Breast epithelium (tissue), 4 donors: ENCODE measurements around the gene METTL1. TPM values are rescaled to one million over a fixed set of nuclear protein-coding genes. Genes with fewer than 3 reads are reported as not detected.
A peak's percentile ranks its signal among the peaks of the same experiment; 100 is the strongest.

Experiments used
- DNase-seq, 2 donors: peaks; one replicate each; pipeline ENCODE4 v3.0.0-alpha.2; 2019; ENCODE audit warnings: low spot score in 2 of 2
- H3K27ac ChIP-seq, 2 donors: fragments of 200-600 bp; sonication (generic) in 1 of 2; one replicate each; pipeline ENCODE4 v1.5.1; 2016 to 2019; ENCODE audit warnings: mild to moderate bottlenecking in 1 of 2
- H3K27me3 ChIP-seq, 2 donors: fragments of 200-600 bp; sonication (generic) in 1 of 2; one replicate each; pipeline versions ENCODE4 v1.5.1 to v1.6.0; 2017 to 2019; ENCODE audit warnings: control low read depth in 1 of 2, mild to moderate bottlenecking in 1 of 2
- H3K36me3 ChIP-seq: fragments of 200-600 bp; one replicate; pipeline ENCODE4 v1.5.1; 2019
- H3K4me1 ChIP-seq, 2 donors: fragments of 200-600 bp; sonication (generic); one replicate each; pipeline ENCODE4 v1.5.1; 2016 to 2019; ENCODE audit warnings: control low read depth in 1 of 2
- H3K4me3 ChIP-seq, 3 donors: fragments of 200-600 bp; sonication (generic); 1 replicate in 2 of 3; 2 replicates in 1 of 3; pipeline ENCODE4 v1.5.1; 2016 to 2019; ENCODE audit warnings: mild to moderate bottlenecking in 3 of 3, moderate library complexity in 2 of 3
- H3K9me3 ChIP-seq, 2 donors: fragments of 200-600 bp; sonication (generic) in 1 of 2; one replicate each; pipeline ENCODE4 v1.5.1; 2016 to 2019; ENCODE audit warnings: control low read depth in 1 of 2
- POLR2A ChIP-seq: fragments of 450-650 bp; IDR thresholded peaks from one replicate; pipeline ENCODE4 v1.6.1; 2016; ENCODE audit warnings: antibody characterized with exemption, mild to moderate bottlenecking, moderate library complexity
- POLR2AphosphoS5 ChIP-seq, 3 donors: sonication (generic); formaldehyde crosslinking; IDR thresholded peaks; one replicate each; pipeline ENCODE4 v1.6.1; 2017; ENCODE audit warnings: antibody characterized with exemption in 3 of 3
- intact Hi-C: fragments of 100-400 bp; cut with DNase I; formaldehyde crosslinking; loops from one replicate; pipeline ENCODE4 v1.15.1; 2023; ENCODE audit warnings: low total_unique reads
- total RNA-seq, 3 donors: library from RNA; depleted of rRNA; stranded (reverse); fragments of >200 nt; gene quantifications; one replicate each; pipeline ENCODE4 v1.1.0, GENCODE V29; 2016
- TF ChIP-seq, protein P1 (sequence below), 3 donors: fragments of 450-650 bp; IDR thresholded peaks; one replicate each; pipeline ENCODE4 v1.5.1; 2016 to 2017; ENCODE audit warnings: antibody characterized with exemption in 3 of 3, mild to moderate bottlenecking in 3 of 3, moderate library complexity in 3 of 3

METTL1 gene
- total RNA-seq, 3 donors from 2014 or later = 4.8 to 12.6 (median 8.2) TPM

DNA sequence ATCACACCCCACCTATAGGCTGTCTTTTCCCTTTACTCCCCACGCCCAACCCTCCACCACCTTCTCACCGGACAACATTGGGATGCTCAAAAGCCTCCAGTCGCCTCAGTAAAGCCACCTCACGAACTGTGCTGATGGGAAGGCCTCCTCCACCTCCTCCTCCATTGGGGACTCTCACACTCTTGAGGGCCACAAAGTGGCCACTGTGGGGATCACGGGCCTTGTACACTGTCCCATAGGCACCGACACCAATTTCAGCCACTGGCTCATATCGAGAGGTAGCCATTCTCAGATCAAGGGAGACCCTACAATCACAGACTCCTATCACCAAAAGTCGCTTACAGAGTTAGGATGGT is 20.5 kb downstream of the METTL1 start:
- Histone ChIP-seq H3K36me3 (no peaks in the 10 kb centered on the region), H3K4me1 (peaks cover 0 to 18% of the 10 kb centered on the region in 2 donors), H3K4me3 (peak overlapping the region; percentile 68 to 85 (median 68)), H3K9me3 (no peaks in the 10 kb centered on the region), H3K27ac (peak overlapping the region; percentile 89 to 94), H3K27me3 (no peaks in the 10 kb centered on the region)
- intact Hi-C loops = no loop called here
- DNase-seq = no peak
- TF ChIP-seq POLR2A (no peak), POLR2AphosphoS5 (IDR thresholded peaks at IDR 0.05) (no peak)
- TF ChIP-seq, protein P1, sequence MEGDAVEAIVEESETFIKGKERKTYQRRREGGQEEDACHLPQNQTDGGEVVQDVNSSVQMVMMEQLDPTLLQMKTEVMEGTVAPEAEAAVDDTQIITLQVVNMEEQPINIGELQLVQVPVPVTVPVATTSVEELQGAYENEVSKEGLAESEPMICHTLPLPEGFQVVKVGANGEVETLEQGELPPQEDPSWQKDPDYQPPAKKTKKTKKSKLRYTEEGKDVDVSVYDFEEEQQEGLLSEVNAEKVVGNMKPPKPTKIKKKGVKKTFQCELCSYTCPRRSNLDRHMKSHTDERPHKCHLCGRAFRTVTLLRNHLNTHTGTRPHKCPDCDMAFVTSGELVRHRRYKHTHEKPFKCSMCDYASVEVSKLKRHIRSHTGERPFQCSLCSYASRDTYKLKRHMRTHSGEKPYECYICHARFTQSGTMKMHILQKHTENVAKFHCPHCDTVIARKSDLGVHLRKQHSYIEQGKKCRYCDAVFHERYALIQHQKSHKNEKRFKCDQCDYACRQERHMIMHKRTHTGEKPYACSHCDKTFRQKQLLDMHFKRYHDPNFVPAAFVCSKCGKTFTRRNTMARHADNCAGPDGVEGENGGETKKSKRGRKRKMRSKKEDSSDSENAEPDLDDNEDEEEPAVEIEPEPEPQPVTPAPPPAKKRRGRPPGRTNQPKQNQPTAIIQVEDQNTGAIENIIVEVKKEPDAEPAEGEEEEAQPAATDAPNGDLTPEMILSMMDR (IDR thresholded peaks at IDR 0.05) = no peak

DNA sequence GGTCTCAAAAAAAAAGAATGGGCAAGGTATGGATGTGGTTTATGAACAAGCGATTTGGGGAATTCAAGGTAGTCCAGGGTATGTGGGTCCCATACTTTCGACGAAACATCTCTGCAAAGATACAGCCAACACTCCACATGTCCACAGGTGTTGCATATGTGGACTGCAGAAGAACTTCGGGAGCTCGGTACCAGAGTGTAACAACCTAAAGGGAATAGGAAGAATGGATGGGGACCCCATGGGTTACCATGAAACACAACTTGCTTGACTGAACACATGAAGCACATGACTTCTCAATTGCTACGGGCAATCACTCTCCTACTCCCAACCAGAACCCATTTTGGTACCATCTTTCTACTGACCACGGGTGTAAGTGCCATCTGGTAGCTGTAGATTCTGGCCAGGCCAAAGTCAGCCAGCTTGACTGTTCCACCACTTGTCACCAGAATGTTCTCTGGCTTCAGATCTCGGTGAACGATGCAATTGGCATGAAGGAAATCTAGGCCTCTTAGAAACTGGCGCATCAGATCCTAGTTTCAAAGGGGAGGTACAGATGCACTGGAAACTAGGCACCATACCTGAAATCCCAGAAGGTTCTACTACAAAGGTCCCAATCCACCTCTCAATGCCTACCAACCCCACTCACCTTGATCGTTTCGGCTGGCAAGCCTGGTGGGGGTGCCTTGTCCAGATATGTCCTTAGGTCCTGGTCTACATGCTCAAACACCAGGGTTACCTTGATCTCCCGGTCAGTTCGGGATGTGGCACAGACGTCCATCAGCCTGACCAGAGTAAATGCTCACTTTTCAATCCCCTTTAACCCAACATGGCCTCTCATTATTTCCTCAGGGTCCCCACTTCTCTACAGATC is 21.1 kb downstream of the METTL1 start:
- Histone ChIP-seq H3K9me3 (no peaks in the 10 kb centered on the region), H3K4me1 (peaks cover 0 to 14% of the 10 kb centered on the region in 2 donors), H3K36me3 (no peaks in the 10 kb centered on the region), H3K4me3 (peak overlapping the region; percentile 68 to 85 (median 68)), H3K27me3 (no peaks in the 10 kb centered on the region), H3K27ac (peak overlapping the region; percentile 89 to 94)
- TF ChIP-seq, protein P1 (IDR thresholded peaks at IDR 0.05) = no peak
- TF ChIP-seq POLR2A = no peak
- no peak for TF ChIP-seq POLR2AphosphoS5 (IDR thresholded peaks at IDR 0.05)
- no peak for DNase-seq
- intact Hi-C loops = no loop called here

DNA sequence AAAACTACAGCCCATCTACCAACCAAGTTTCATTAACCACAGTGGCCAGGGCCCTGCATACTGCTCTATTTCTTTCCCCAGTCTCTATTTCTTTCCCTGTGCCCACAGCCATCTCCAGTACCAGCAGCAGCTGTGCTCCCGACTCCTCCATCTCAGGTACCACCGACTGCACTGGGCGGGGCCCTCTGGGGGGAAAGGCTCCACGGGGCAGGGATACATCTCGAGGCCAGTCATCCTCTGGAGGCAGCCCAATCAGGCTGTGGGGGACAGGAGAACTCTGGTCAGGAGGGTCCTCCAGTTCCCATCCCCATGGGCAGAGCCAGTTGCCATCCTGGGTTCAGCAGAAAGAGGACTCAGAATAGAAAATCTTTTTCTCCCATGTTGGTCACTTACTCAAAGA is 22.8 kb downstream of the METTL1 start:
- Histone ChIP-seq H3K9me3 (no peaks in the 10 kb centered on the region), H3K27ac (no peak overlapping the region), H3K4me3 (no peak overlapping the region), H3K27me3 (no peaks in the 10 kb centered on the region), H3K36me3 (no peaks in the 10 kb centered on the region), H3K4me1 (peaks cover 0 to 17% of the 10 kb centered on the region in 2 donors)
- DNase-seq = no peak
- intact Hi-C loops = no loop called here
- TF ChIP-seq, protein P1 (IDR thresholded peaks at IDR 0.05) = no peak
- no peak for TF ChIP-seq POLR2AphosphoS5 (IDR thresholded peaks at IDR 0.05)
- no peak for TF ChIP-seq POLR2A

- H3K27me3 ChIP-seq = no peaks in the 10 kb centered on the region
- TF ChIP-seq, protein P1 (IDR thresholded peaks at IDR 0.05) = no peak
- TF ChIP-seq POLR2A = no peak
- no peak for TF ChIP-seq POLR2AphosphoS5 (IDR thresholded peaks at IDR 0.05)
- intact Hi-C loops = no loop called here
- H3K36me3 ChIP-seq = no peaks in the 10 kb centered on the region
- no peak for DNase-seq
- H3K4me1 ChIP-seq = peaks cover 0 to 10% of the 10 kb centered on the region in 2 donors
- H3K27ac ChIP-seq = peak overlapping the region; percentile 9 to 99
- H3K4me3 ChIP-seq = peak overlapping the region in 1 of 3 donors; percentile 87
- H3K9me3 ChIP-seq = no peaks in the 10 kb centered on the region
These were observed 25.9 kb downstream of the METTL1 start for GRCh38 chr12:57746025-57746424.

- TF ChIP-seq POLR2AphosphoS5 (IDR thresholded peaks at IDR 0.05) (no peak), POLR2A (no peak)
- TF ChIP-seq, protein P1 (IDR thresholded peaks at IDR 0.05) = no peak
- peak overlapping the region; percentile 86 to 87 (median 87) for H3K4me3 ChIP-seq
- no peaks in the 10 kb centered on the region for H3K27me3 ChIP-seq
- peak overlapping the region; percentile 99 to 100 for H3K27ac ChIP-seq
- intact Hi-C loops = no loop called here
- no peaks in the 10 kb centered on the region for H3K36me3 ChIP-seq
- peaks cover 0 to 8% of the 10 kb centered on the region in 2 donors for H3K4me1 ChIP-seq
- no peak for DNase-seq
- no peaks in the 10 kb centered on the region for H3K9me3 ChIP-seq
These were observed 26.4 kb downstream of the METTL1 start for GRCh38 chr12:57745485-57745881.
